Peyer's patch (tissue), 4 donors: Measurements from ENCODE around the gene MTF1. TPM values are rescaled to one million over a fixed set of nuclear protein-coding genes. Genes with fewer than 3 reads are reported as not detected.
"Not testable (repeated sequence)": the region's sequence is repeated elsewhere in the genome, so short reads cannot be mapped to it uniquely, and the experiment has no call there.

ENCODE experiments used
- DNase-seq, 3 donors: peaks; one replicate each; pipeline ENCODE4 v3.0.0-alpha.2; 2017 to 2019
- H3K27ac ChIP-seq, 4 donors: fragments of 200-600 bp; sonication (generic); one replicate each; pipeline ENCODE4 v1.5.1; 2016 to 2019
- H3K27me3 ChIP-seq, 2 donors: fragments of 200-600 bp; sonication (generic); one replicate each; pipeline ENCODE4 v1.5.1; 2019
- H3K36me3 ChIP-seq, 3 donors: fragments of 200-600 bp; sonication (generic); one replicate each; pipeline ENCODE4 v1.5.1; 2016 to 2019
- H3K4me1 ChIP-seq, 4 donors: fragments of 200-600 bp; sonication (generic); one replicate each; pipeline ENCODE4 v1.5.1; 2016 to 2019
- H3K4me3 ChIP-seq, 4 donors: fragments of 200-600 bp; sonication (generic); 1 replicate in 3 of 4; 2 replicates in 1 of 4; pipeline ENCODE4 v1.5.1; 2016 to 2019; ENCODE audit warnings: mild to moderate bottlenecking in 1 of 4
- H3K9me3 ChIP-seq, 4 donors: fragments of 200-600 bp; sonication (generic); one replicate each; pipeline ENCODE4 v1.5.1; 2016 to 2019; ENCODE audit warnings: mild to moderate bottlenecking in 1 of 4
- CTCF ChIP-seq, 6 experiments: fragments of 450-650 bp in 4 of 6; fragments of 200-600 bp in 2 of 6; sonication (generic) in 1 of 6; IDR thresholded peaks; one replicate each; pipeline ENCODE4 v1.5.1; 2017 to 2019; ENCODE audit warnings: antibody characterized with exemption in 6 of 6, mild to moderate bottlenecking in 3 of 6, moderate library complexity in 1 of 6
- POLR2A ChIP-seq, 2 donors: fragments of 450-650 bp; IDR thresholded peaks; one replicate each; pipeline ENCODE4 v1.5.1; 2017; ENCODE audit warnings: antibody characterized with exemption in 2 of 2, mild to moderate bottlenecking in 2 of 2, moderate library complexity in 2 of 2
- total RNA-seq, 4 donors: library from RNA; depleted of rRNA; stranded (reverse); fragments of >200 nt; gene quantifications; one replicate each; pipeline ENCODE4 v1.1.0, GENCODE V29; 2016

MTF1 gene
- total RNA-seq = 1 to 10 TPM; 4.1 to 9.5 (median 8.1) TPM

DNA sequence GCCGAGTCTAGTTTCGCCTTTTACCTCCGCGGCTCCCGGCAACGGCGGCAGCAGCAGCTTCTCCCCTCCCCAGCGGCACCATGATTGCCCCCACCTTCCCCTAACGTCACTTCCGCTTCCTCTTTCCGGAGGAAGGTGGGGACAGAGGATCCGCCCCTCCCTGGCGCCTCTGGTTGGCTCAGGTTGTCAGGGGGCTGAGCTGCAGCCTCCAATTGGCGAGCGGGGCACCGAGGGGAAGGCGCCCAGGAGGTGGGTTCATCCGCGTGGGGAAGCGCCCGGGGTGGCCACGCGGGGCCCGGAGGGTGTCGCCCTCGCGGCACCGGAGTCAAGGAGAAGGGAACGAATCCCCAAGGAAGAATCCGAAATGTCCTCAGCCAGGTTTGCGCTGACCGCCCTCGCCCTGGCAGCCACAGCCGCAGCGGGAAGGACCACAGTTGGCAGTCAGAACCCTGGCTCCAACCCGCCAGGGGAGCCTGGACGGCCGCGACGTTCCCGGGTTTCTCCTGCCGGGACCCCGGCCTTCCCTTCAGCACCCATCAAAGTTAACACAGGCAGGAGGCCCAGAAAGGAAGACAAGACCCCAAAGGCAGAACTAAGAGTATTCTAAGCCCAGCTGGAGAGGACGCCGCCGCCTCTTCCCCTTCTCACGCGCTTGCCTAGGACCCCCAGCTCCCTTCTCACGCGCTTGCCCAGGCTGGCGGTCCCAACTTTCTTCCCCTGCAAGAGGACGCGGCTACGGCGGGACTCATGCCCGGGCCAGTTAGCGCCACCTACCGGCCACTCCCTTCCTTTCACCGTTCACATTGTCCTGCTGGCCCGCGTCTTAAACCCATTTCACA is at the start of gene MTF1:
Gene MTF1, minus strand, starts transcription at position 86 of the 839 bp plus-strand sequence. CDS start 1,934 bp downstream, outside the sequence.
- Histone ChIP-seq H3K27ac (peak within 1 kb of the TSS; percentile 87 to 94 (median 92)), H3K27me3 (no peaks in the 10 kb centered on the region), H3K36me3 (peaks cover 0 to 30% (median 0%) of the 10 kb centered on the region in 3 donors), H3K4me3 (peak within 1 kb of the TSS; percentile 82 to 91 (median 86)), H3K4me1 (peaks cover 0 to 27% (median 5%) of the 10 kb centered on the region in 4 donors), H3K9me3 (no peaks in the 10 kb centered on the region)
- peak; percentile 78 to 93 (median 88) for TF ChIP-seq CTCF (IDR thresholded peaks at IDR 0.05)
- peak; percentile 73 to 81 for TF ChIP-seq POLR2A (IDR thresholded peaks at IDR 0.05)
- DNase-seq = peak; percentile 96 to 98 (median 96)

GRCh38 chr1:37908531-37908930 is 49.1 kb upstream of the MTF1 start:
- H3K9me3 ChIP-seq = not testable (repeated sequence)

DNA sequence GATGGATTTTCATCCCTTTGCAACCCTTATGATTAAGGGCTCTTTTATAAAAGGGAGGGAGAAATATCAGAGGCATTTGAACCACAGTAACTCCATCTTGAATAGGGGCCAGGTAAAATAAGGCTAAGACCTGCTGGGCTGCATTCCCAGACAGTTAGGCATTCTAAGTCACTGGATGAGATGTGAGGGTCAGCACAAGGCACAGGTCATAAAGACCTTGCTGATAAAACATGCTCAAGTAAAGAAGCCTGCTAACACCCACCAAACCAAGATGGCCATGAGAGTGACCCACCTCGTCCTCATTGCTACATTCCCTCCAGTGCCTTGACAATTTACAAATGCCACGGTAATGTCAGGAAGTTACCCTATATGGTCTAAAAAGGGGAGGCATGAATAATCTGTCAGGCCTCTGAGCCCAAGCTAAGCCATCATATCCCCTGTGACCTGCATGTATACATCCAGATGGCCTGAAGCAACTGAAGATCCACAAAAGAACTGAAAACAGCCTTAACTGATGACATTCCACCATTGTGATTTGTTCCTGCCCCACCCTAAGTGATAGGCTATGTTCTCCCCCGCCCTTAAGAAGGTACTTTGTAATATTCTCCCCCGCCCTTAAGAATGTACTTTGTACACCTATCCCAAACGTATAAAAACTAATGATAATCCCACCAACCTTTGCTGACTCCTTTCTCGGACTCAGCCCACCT is 48.2 kb upstream of the MTF1 start:
- H3K36me3 ChIP-seq, H3K4me3 ChIP-seq, H3K27me3 ChIP-seq, H3K4me1 ChIP-seq, H3K9me3 ChIP-seq, H3K27ac ChIP-seq, DNase-seq: not testable (repeated sequence)

More at GRCh38 chr1:37908531-37908930, 49.1 kb upstream of the MTF1 start:
- H3K4me3 ChIP-seq, DNase-seq, H3K27ac ChIP-seq, H3K27me3 ChIP-seq, H3K36me3 ChIP-seq, H3K4me1 ChIP-seq: not testable (repeated sequence)

GRCh38 chr1:37906591-37906990 is 47.2 kb upstream of the MTF1 start:
- not testable (repeated sequence) for H3K36me3 ChIP-seq, H3K4me1 ChIP-seq, H3K27ac ChIP-seq, H3K4me3 ChIP-seq, H3K9me3 ChIP-seq, H3K27me3 ChIP-seq, DNase-seq

DNA sequence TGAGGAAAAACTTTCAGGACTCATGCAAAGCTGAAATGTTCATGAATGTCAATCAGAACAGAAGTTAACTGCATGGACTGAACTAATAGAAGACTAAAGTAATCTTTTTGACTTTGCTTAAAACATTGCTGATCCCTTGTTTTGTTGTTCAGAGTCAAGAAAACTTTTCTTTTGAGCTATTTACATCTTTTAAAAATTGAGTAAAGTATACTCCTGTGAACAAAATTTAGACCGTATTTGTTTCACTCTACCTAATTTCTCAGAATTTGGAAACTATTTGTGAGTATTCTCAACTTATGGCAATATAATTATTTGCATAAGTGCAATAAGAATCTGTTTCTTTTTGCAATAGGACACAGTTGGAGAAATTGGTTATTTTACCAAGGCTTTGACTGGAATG is 46.3 kb upstream of the MTF1 start:
- Histone ChIP-seq H3K27ac (no peak overlapping the region), H3K36me3 (no peaks in the 10 kb centered on the region), H3K27me3 (no peaks in the 10 kb centered on the region), H3K9me3 (no peaks in the 10 kb centered on the region), H3K4me3 (no peak overlapping the region), H3K4me1 (no peaks in the 10 kb centered on the region)
- DNase-seq = no peak
- no peak for TF ChIP-seq CTCF (IDR thresholded peaks at IDR 0.05)
- TF ChIP-seq POLR2A (IDR thresholded peaks at IDR 0.05) = no peak

GRCh38 chr1:37903921-37904320 is 44.5 kb upstream of the MTF1 start:
- H3K9me3 ChIP-seq, H3K4me1 ChIP-seq, DNase-seq, H3K36me3 ChIP-seq, H3K4me3 ChIP-seq, H3K27me3 ChIP-seq, H3K27ac ChIP-seq: not testable (repeated sequence)

- Histone ChIP-seq H3K4me3 (no peak overlapping the region), H3K9me3 (no peaks in the 10 kb centered on the region), H3K27me3 (no peaks in the 10 kb centered on the region), H3K4me1 (no peaks in the 10 kb centered on the region), H3K27ac (no peak overlapping the region), H3K36me3 (no peaks in the 10 kb centered on the region)
- DNase-seq = no peak
- no peak for TF ChIP-seq CTCF (IDR thresholded peaks at IDR 0.05)
- no peak for TF ChIP-seq POLR2A (IDR thresholded peaks at IDR 0.05)
These were observed 43.6 kb upstream of the MTF1 start for GRCh38 chr1:37902983-37903382.
